Measurements from ENCODE around the gene USH2A.

Gene USH2A

DNA sequence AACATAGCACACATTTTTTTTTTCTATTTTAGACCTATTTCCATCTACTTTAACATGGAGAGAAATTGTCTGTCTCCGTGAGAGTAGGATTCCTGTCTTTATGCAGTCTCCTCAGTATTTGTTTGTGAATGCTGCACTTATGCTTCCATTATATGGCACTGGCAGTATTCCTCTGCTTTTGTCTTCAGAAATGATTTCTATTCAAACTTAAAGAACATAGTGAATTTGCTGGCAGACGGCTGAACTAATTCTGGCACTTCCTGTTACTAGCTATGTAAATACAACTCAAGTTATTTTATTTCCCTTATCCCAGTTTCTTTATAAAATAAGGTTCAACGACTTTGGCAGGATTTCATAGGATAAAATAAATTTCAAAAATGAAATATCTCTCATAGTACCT, 810.9 kb downstream of the USH2A start:
- no peak for DNase-seq

DNA sequence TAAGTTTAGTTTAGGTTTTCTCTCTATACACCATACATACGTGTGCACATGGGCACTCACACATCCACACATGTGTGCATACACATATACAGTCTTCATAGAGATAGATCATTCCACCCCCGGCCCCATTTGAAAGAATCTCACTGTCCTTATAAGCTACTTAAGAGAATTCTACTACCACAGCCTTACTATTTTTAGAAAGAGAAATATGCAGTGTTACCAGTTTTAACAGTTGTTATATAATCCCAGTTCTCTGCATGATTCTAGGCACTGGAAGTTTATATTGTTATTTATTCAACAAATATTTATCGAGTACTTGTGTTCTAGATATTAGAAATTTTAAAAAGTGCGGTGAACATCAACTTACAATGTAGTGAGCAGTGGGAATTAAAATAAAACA, 814.6 kb downstream of the USH2A start:
- no peak for DNase-seq

DNA sequence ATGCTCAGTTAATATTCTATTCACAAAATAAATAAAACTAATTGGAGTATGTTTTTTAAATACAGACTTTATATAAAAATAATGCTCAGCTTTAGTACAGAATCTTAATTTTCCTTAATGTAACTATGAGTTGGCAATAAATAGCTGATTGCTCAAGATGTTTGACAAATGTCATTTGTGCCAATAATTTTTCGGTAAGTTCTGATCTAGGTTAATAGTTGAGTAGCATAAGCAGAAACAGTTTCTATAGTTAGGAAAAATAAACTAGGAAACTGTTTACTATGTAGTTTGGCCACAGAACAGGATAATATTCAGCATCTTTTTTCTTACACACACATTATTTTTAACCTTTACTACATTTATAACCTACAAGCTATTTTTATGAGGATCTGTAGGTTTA, 815.8 kb downstream of the USH2A start:
- DNase-seq: no peak

DNA sequence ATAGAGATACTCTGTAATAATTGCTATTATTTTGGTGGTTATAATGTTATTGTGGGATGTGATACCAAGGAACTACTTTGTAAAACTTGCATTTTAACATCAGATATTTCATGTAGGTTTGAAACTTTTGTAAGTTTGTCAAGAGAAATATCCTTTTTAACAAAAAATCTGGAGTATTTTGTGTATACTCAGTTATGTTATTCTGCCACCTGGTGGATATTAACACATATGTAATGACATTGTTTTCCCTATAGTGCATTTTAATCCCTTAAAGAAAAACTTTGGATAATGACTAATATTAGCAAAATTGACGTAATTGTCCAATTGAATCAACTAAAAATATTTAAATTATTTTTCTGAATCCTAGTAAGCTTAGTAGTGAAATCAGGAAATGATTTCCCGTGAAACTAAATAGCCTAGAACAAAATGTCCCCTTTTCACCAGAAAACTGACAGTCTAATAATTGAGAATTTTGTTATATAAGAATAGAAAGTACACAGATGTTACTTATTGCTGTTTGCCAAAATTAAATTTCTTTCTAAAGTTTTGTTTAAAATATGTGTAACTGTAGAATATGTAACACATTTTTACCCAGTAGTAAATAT, 816.6 kb downstream of the USH2A start:
- no peak for DNase-seq

DNA sequence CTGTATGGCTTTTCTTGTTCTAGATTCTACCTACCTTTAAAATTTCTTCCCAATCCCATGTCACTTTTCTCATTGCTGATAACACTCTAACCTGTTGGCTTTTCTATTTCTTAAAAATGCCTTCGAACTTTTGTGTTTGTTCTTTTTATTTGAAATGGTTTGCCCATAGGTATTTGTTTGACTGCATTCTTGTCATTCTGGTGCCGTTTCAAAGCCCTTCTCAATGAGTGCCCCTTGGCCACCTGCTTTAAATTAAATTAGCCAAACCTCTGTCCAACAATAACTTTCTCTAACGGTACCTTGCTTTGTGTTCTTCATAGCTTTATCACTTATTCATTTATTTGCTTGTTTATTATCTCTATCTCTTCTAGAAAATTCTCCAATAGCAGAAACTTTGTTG, 817.2 kb downstream of the USH2A start:
- DNase-seq: no peak

DNA sequence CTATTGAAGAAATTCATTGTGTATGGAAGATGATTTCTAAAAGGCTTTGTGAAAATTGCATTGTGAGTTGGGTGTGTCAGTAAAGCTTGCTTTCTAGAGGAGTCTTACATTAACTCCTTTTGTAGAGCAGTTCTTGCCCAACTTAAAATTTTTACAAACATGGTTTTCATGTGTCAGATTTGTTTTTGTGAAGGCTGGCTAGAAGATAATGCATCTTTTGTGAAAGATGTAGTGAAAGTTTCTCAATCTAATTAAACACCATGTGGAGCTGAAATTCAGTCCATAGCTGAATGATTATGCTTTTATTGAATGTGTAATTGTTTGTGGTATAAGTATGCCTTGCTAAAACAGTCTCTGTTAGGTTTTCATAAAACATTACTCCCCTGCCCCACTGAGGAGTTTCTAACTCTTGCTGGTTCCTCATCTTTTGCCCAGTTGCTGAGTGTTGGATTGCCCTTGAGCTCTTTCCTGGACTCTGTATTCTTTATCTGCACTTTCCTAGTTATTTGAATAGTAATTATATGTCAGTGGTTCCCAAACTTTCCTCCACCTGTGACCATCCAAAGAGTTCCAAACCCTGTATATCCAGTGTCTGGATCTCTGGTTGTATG, 818.1 kb downstream of the USH2A start:
- no peak for DNase-seq

DNA sequence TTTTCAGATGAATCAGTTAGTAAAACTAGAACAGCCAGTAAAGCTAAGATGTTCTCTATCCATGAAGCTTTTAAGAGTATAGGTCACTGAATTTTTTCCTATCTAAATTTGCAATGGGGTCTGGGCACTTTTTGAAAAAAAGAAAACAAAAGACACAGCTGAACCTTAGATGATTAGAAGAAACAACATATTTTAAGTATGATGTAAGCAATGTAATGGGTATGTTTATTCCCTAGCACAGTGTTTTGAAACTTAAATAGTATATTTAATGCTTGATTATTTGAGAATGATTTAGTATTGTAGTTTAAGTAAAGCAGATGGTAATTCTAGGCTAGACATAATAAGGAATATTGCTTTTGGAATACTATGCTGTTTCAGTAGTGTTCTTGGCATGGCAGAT, 819.9 kb downstream of the USH2A start:
- no peak for DNase-seq

DNA sequence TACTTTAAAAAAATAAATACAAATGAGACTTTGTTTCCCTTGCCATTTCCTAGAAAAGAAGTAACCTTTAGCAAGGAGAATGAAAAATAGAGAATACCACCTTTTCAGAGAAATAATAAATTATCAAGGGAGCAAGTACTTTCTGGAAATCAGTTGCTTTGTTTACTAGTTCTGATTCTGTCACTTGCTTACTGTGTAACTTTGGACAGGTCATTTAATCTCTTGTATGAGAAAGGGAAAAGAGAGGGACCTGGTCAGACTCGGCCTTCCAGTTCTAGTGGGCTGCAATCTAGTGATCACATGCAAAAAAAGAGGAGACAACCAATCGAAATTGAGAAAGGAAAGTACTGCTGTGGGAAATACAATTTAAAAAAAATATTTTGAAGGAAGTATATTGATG, 822.0 kb downstream of the USH2A start:
- DNase-seq: no peak

DNA sequence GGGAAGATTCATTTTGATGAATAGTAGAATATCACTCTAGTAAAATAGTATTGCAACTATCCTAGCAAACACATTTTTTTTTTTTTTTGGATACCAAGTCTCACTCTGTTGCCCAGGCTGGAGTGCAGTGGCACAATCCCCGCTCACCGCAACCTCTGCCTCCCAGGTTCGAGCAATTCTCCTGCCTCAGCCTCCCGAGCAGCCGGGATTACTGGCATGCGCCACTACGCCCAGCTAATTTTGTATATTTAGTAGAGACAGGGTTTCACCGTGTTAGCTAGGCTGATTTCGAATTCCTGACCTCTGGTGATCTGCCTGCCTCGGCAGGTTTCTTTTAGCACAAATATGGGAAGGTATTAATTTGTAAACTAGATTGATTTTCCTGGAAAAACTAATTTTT, 822.4 kb downstream of the USH2A start:
- DNase-seq: no peak

DNA sequence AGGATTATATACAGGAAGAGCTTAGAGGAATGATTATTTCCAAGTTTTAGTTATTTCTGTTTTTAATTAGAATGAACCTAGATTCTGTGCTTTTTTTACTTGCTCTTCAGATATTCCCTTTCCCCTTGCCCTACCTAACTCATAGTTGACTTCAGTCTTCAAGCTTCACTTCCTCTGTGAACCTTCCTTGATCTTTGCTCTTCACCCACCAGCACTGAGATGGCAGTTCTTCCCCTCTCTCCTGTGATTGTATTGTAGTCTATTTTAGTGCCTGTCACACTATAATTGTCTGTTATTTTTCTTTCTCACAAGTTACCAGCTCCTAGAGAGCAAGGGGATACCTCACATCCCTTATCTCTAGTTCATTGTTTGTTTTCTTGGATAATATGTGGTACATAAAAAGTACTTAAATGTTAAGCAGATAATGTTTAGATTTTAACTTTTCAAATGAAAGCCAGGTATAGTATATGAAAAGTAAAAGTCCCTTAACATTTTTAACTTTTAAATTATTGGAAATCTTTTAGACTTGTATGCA, 822.9 kb downstream of the USH2A start:
- no peak for DNase-seq

DNA sequence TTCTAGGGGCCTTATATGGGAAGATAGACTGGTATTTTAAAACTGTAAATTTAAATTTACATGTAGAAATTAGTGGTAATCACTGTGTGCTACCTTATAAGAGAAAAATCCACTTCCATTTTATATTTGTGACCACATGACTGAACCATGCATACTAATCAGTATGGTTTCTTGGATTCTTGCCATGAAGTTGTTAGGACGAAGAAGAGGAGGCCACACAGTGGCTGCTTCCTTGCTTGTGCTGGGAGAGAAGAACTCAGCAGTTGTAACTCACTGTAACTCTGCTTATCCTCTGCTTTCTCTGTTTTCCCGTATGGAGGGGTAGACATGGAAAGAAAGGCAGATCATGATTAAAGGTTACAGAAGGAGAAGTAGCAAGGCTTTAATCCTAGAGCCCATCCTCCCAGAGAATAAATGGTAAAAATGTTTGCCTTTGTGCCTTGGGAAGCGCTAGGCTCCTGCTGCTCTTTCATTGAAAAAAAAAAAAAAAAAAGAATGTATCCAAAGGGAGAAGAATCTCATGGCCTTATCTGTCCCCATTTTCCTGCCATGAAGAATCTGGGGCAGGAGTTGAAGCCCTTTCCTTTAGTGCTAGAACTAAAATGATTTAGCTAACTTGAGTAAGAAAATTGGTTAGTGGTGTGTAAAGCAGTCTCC, 823.7 kb downstream of the USH2A start:
- DNase-seq: no peak

DNA sequence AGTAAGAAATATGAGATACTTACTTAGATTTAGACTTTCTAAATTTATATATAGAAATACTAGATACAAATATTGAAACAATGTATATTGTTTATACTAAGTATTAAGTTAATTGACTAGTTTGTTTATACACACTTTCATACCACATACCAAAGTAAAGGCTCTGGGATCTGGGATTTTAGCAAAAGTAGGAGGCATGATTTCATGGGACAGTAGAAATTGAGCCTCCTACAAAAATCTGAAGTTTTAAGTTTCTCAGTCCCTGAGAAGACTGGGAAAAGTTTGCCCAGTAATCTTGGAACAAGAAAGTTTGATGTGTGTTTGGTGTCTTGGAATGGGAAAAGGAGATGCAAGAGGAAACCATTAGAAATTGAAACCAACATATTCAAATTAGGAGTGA, 825.3 kb downstream of the USH2A start:
- no peak for DNase-seq

DNA sequence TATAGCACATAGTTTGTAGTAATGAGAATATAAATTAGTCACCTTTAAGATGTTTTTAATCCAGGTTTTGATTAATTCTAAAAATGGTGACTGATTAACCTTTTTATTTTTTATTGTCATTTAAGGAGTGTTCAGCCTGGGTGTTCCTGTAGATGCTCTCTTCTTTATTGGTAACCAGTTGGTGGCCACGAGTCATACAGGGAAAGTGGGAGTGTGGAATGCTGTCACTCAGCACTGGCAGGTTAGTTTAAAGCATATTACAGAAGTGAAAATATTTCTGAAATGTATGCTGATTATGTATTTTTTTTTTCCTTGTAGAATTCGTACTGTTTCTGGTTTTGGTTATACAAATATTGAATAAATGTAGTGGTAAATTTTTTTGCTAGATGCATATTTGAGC, 828.0 kb downstream of the USH2A start:
- DNase-seq: no peak

DNA sequence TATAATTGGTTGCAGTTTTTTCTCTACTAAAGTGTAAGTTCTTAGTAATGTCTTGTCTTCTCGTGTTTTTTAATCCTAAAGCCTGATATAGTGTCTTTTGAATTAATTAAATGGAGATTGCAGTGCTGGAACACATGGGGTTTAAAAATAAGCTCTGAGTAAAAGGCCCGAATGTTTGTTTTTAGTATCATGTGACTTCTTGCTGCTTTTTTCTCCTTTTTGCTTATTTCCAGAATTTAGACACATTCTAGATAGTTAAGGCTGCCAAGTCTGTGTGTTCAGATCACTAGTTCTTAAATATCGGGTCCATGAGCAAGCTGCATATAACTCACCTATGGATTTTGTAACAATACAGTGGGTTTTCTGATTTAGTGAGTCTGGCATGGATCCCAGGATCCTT, 828.6 kb downstream of the USH2A start:
- DNase-seq: no peak

DNA sequence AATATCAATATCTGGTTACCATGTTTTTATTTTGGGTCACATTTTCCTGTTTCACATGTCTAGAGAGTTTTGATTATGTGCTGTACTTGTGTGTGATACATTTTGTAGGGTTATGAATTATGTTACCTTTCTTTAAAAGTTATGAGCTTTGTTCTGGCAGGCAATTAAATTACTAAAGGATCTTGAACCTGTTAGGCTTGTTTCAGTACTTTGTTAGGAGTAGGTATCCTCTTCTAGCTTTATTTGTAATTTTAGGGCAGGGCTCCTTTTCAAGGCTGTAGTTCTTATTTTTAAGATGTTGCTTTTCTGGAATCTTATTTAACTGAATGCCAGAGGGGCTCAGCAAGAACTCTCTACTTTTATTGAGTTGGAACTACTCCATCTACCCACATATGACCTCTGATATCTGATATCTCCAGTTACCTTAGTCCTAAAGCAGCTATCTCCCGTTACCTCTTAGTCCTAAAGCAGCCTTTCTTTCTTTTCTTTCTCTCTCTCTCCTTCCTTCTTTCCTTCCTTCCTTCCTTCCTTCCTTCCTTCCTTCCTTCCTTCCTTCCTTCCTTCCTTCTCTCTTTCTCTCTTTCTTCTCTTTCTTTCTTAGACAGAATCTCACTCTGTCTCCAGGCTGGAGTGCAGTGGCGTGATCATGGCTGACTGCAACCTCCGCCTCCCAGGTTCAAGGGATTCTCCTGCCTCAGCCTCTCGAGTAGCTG, 832.3 kb downstream of the USH2A start:
- DNase-seq: no peak

DNA sequence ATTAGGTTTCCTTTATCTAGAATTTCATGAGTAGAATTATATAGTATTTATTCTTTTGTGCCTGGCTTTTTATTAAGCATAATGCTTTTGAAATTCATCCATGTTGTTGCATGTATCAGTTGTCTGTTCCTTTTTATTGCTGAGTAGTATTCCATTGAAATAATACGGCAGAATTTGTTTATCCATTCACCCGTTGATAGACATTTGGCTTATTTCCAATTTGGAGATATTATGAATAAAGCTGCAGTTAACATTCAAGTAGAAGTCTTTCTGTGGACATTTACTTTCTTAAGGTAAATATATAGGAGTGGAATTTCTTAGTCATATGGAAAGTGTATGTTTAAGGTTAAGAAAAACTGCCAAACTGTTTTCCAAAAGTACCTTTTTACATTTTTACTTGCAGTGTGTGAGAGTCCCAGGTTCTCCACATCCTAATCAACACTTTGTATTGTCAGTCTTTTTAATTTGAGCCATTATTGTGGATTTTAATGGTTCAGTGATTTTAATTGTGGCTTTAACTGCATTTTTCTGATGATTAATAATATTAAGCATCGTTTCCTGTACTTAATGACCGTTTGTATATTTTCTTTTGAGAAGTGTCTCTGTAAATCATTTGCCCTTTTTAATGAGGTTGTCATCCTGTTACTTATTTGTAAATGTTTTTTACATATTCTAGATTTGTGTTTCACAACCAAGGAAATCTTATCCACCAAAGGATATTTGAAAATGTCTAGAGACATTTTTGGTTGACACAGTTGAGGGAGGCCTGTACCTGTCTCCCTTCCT, 833.4 kb downstream of the USH2A start:
- DNase-seq: no peak

DNA sequence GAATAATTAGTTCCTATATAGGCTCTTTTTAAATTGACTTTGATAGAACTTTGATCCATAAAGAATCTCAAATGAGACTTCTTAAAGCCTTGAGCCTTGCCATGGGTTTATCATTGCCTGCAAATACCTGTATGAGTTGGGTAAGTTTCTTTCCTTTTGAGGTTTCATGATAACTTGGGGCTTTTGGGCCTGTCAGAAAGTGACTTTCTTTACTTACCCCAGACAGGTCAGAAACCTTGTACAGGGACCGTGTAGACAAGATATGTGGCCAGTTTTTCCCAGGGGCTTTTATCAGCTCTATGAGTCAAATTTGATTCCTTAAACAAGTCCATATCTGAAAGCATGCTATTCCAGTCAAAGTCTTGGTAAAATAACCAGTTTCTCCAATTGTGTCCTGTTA, 838.9 kb downstream of the USH2A start:
- DNase-seq: no peak

DNA sequence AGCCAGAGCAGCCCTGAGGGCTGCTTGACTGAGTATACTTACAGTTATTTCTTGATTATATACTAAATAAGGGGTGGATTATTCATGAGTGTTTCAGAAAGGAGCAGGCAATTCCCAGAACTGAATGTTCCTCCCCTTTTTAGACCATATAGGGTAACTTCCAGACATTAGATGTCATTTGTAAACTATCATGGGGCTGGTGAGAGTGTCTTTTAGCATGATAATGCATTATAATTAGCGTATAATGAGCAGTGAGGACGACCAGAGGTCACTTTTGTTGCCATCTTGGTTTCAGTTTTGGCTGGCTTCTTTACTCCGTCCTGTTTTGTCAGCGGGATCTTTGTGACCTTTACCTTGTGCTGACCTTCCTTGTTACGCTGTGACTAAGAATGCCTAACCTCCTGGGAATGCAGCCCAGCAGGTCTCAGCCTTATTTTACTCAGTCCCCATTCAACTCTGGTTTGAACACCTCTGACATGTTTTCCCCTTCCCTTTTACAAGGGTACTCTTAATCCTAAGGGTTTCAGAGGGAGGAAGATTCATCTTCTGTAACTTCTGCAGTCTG, 840.0 kb downstream of the USH2A start:
- no peak for DNase-seq

DNA sequence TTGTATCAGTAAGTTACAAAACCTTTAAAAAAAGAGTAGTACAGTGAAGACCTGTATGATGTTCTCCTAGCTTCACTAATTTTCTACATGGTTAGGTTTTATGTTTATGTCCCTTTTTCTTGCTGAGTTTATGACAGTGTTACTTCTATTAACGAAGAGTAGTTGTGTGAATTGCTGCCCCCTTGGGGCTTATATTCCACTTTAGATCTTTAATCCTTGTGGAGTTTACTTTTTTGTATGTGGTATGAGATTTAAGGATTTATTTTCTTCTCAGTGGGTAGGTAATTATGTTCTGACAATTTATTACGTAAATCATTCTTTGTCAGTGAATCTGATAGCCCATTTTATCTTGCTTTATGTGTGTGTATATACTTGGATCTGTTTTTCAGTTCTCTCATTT, 841.4 kb downstream of the USH2A start:
- no peak for DNase-seq
